Naive thymus-derived CD8-positive, alpha-beta T cell (primary cell): ENCODE results near the gene CRYL1. TPM values are rescaled to one million over a fixed set of nuclear protein-coding genes. Genes with fewer than 3 reads are reported as not detected.

ENCODE experiments used
- ATAC-seq, 2 donors: fragments of 150-1000 bp; cut with Tn5 transposase in 1 of 2; sonication (Bioruptor Pico), chemical (Tn5 transposase) in 1 of 2; 1 replicate in 1 of 2; 2 replicates in 1 of 2; pipeline ENCODE4 v1.10.0; 2021; ENCODE audit warnings: mild to moderate bottlenecking in 2 of 2, moderate library complexity in 2 of 2
- POLR2A ChIA-PET: fragments of 350-600 bp; sonication (Branson Sonifier 250); formaldehyde crosslinking; loops from one replicate; lab custom pipeline; 2021; ENCODE audit warnings: antibody characterized with exemption; lab: Charles Lee
- DNase-seq, 10 donors: peaks; one replicate each; pipeline versions ENCODE4 v3.0.0 to v3.0.0-alpha.2; 2020 to 2022
- H3K27ac Mint-ChIP-seq, 10 donors: one replicate each; pipeline ENCODE4 v1.8.0; 2020 to 2022; ENCODE audit warnings: mild to moderate bottlenecking in 10 of 10, mixed read lengths in 10 of 10, moderate library complexity in 4 of 10, inconsistent platforms in 1 of 10
- H3K27me3 Mint-ChIP-seq, 5 donors: one replicate each; pipeline ENCODE4 v1.8.0; 2021 to 2022; ENCODE audit warnings: mixed read lengths in 5 of 5
- H3K36me3 Mint-ChIP-seq, 3 donors: one replicate each; pipeline ENCODE4 v1.8.0; 2020 to 2022; ENCODE audit warnings: mixed read lengths in 3 of 3, mild to moderate bottlenecking in 2 of 3, inconsistent platforms in 1 of 3
- H3K4me1 Mint-ChIP-seq, 4 donors: one replicate each; pipeline ENCODE4 v1.8.0; 2021 to 2022; ENCODE audit warnings: mixed read lengths in 4 of 4
- H3K4me3 Mint-ChIP-seq, 10 donors: one replicate each; pipeline ENCODE4 v1.8.0; 2020 to 2022; ENCODE audit warnings: mild to moderate bottlenecking in 10 of 10, mixed read lengths in 10 of 10, moderate library complexity in 6 of 10, inconsistent platforms in 1 of 10
- H3K9me3 Mint-ChIP-seq, 9 donors: one replicate each; pipeline ENCODE4 v1.8.0; 2020 to 2022; ENCODE audit warnings: mixed read lengths in 9 of 9, mild to moderate bottlenecking in 3 of 9, inconsistent platforms in 1 of 9, moderate library complexity in 1 of 9
- polyA plus RNA-seq, 3 donors: library from polyadenylated mRNA; unstranded; fragments of 300-500 nt; fragmentation: Illumina TruSeq; gene quantifications; one replicate each; pipeline ENCODE4 v1.2.3, GENCODE V29; 2021
- total RNA-seq, 8 experiments: library from RNA in 2 of 8; stranded (reverse) in 2 of 8; gene quantifications; one replicate each; pipeline ENCODE4 v1.2.3 and lab custom pipeline; 2021 to 2026

CRYL1 gene
- total and polyA plus RNA-seq, 5 experiments from 2014 or later, result 13.5 to 38.3 (median 27.8) TPM

- Mint-ChIP-seq H3K9me3 (no peaks in the 10 kb centered on the region), H3K27me3 (no peaks in the 10 kb centered on the region), H3K36me3 (peaks cover 0 to 5% (median 0%) of the 10 kb centered on the region in 3 donors), H3K4me3 (peak overlapping the region in 1 of 10 donors; percentile 47), H3K4me1 (peaks cover 18 to 33% (median 30%) of the 10 kb centered on the region in 4 donors), H3K27ac (peak overlapping the region in 4 of 10 donors; percentile 61 to 86 (median 72))
- no peak for ATAC-seq
- no peak for DNase-seq
- POLR2A ChIA-PET, result interaction anchor here (0.6 kb wide), 1 partner anchor 10 kb away, joined by 4 read pairs; no protein-coding TSS in a partner anchor
These were observed 63.7 kb downstream of the CRYL1 start for GRCh38 chr13:20461860-20462532.

DNA sequence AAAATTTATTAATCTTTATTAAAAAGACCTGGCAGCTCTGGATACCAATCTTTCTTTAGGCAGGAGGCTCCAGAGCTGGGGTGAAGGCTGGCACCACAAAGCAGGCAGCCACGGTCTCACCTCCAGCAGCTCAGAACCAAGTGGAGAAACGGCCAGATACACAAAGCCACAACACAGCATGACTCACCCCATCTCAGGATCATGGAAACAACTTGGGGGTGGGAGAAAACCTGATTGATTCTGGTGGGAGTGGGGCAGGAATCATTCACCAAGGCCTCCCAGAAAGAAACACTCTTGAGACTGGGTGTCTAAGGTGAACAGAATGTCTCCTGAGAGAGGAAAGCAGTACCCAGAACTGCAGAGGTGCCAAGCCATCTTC lies 64.2 kb downstream of the CRYL1 start:
- no peak overlapping the region for H3K4me3 Mint-ChIP-seq
- H3K9me3 Mint-ChIP-seq, result no peaks in the 10 kb centered on the region
- DNase-seq (no peak), ATAC-seq (no peak)
- H3K4me1 Mint-ChIP-seq, result peaks cover 21 to 37% (median 33%) of the 10 kb centered on the region in 4 donors
- H3K27ac Mint-ChIP-seq, result peak overlapping the region in 4 of 10 donors; percentile 41 to 77 (median 56)
- POLR2A ChIA-PET, result no interaction called here
- peaks cover 0 to 5% (median 0%) of the 10 kb centered on the region in 3 donors for H3K36me3 Mint-ChIP-seq
- H3K27me3 Mint-ChIP-seq, result no peaks in the 10 kb centered on the region

DNA sequence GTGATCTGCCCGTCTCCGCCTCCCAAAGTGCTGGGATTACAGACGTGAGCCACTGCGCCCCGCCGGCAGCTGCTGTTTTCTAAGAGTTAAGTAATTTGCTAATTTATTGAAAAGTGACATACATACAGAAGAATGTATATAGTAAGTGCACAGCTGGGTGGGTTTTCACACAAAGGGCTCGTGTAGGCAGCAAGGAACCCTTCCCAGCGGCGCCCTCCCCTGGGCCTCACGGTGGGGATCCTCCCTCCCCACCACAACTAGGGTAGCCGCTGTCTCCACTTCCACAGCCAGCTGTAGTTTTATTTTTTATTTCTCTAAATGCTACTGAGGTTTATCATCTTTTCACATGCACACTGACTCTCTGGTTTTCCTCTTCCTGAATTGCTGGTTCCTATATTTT lies 64.9 kb downstream of the CRYL1 start:
- H3K36me3 Mint-ChIP-seq, result peaks cover 0 to 5% (median 0%) of the 10 kb centered on the region in 3 donors
- ATAC-seq (peak in 1 of 2 donors; percentile 59), DNase-seq (peak in 1 of 10 donors; percentile 12)
- peak overlapping the region in 5 of 10 donors; percentile 4 to 77 (median 61) for H3K27ac Mint-ChIP-seq
- POLR2A ChIA-PET, result no interaction called here
- peak overlapping the region in 2 of 10 donors; percentile 3 to 24 for H3K4me3 Mint-ChIP-seq
- no peaks in the 10 kb centered on the region for H3K27me3 Mint-ChIP-seq
- no peaks in the 10 kb centered on the region for H3K9me3 Mint-ChIP-seq
- peaks cover 19 to 35% (median 33%) of the 10 kb centered on the region in 4 donors for H3K4me1 Mint-ChIP-seq

DNA sequence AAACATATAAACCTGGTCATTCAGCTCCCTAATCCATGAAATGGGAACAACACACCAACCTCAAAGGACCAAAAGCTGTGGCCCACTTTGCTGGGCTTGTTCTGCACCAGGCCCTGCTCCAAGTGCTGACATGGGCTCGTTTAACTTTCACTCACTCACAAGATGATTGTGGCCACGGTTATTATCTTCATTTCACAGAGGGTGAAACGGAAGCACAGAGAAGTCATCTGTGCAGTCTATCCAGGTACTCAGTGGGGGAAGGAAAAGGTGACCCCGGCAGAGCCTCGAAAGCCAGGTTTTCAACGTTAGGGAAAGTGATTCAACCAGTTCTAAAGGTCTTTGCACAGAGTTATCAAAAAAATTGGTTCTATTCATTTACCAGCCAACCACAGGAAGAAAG lies 68.0 kb downstream of the CRYL1 start:
- Mint-ChIP-seq H3K4me3 (peak overlapping the region in 2 of 10 donors; percentile 30 to 33), H3K27ac (peak overlapping the region in 5 of 10 donors; percentile 0 to 81 (median 54)), H3K36me3 (peaks cover 0 to 14% (median 7%) of the 10 kb centered on the region in 3 donors), H3K9me3 (peaks cover 0 to 4% (median 0%) of the 10 kb centered on the region in 9 donors), H3K4me1 (peaks cover 17 to 33% (median 32%) of the 10 kb centered on the region in 4 donors), H3K27me3 (no peaks in the 10 kb centered on the region)
- ATAC-seq (no peak), DNase-seq (no peak)
- POLR2A ChIA-PET, result no interaction called here

GRCh38 chr13:20456737-20457136 lies 68.9 kb downstream of the CRYL1 start:
- Mint-ChIP-seq H3K27me3 (no peaks in the 10 kb centered on the region), H3K4me3 (no peak overlapping the region)
- POLR2A ChIA-PET, result no interaction called here

GRCh38 chr13:20451397-20451796 lies 74.3 kb downstream of the CRYL1 start:
- DNase-seq (no peak), ATAC-seq (no peak)
- H3K36me3 Mint-ChIP-seq, result peaks cover 2 to 38% (median 31%) of the 10 kb centered on the region in 3 donors
- POLR2A ChIA-PET, result no interaction called here
- peaks cover 8 to 14% (median 13%) of the 10 kb centered on the region in 4 donors for H3K4me1 Mint-ChIP-seq
- peak overlapping the region in 3 of 10 donors; percentile 1 to 51 (median 25) for H3K27ac Mint-ChIP-seq
- H3K9me3 Mint-ChIP-seq, result peaks cover 9 to 36% (median 25%) of the 10 kb centered on the region in 9 donors
- peak overlapping the region in 1 of 10 donors; percentile 16 for H3K4me3 Mint-ChIP-seq
- no peaks in the 10 kb centered on the region for H3K27me3 Mint-ChIP-seq

More at GRCh38 chr13:20456737-20457136, 68.9 kb downstream of the CRYL1 start:
- Mint-ChIP-seq H3K27ac (peak overlapping the region in 5 of 10 donors; percentile 35 to 75 (median 62)), H3K36me3 (peaks cover 2 to 14% (median 7%) of the 10 kb centered on the region in 3 donors), H3K4me1 (peaks cover 17 to 39% (median 34%) of the 10 kb centered on the region in 4 donors), H3K9me3 (peaks cover 0 to 7% (median 0%) of the 10 kb centered on the region in 9 donors)
- DNase-seq (no peak), ATAC-seq (no peak)

DNA sequence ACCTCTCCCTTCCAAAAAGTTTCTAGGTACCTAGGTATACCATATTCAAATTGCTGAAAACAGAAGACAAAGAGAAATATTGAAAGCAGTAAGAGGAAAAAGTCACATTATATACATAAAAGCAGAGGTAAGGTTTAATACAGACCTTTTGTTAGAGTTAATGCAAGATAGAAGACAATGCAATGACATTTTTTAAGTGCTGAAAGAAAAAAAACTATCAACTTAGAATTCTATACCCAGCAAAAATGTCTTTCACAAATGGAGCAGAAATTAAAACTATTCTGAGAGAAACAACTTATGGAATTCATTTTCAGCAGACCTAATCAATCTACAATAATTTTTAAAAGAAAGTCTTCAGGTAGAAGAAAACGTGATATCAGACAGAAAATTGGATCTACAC lies 77.2 kb downstream of the CRYL1 start:
- no peaks in the 10 kb centered on the region for H3K27me3 Mint-ChIP-seq
- H3K4me1 Mint-ChIP-seq, result peaks cover 8 to 14% (median 12%) of the 10 kb centered on the region in 4 donors
- no peak for ATAC-seq
- H3K36me3 Mint-ChIP-seq, result peaks cover 2 to 44% (median 24%) of the 10 kb centered on the region in 3 donors
- DNase-seq, result no peak
- H3K9me3 Mint-ChIP-seq, result peaks cover 9 to 42% (median 26%) of the 10 kb centered on the region in 9 donors
- H3K27ac Mint-ChIP-seq, result peak overlapping the region in 1 of 10 donors; percentile 38
- POLR2A ChIA-PET, result no interaction called here
- H3K4me3 Mint-ChIP-seq, result no peak overlapping the region

DNA sequence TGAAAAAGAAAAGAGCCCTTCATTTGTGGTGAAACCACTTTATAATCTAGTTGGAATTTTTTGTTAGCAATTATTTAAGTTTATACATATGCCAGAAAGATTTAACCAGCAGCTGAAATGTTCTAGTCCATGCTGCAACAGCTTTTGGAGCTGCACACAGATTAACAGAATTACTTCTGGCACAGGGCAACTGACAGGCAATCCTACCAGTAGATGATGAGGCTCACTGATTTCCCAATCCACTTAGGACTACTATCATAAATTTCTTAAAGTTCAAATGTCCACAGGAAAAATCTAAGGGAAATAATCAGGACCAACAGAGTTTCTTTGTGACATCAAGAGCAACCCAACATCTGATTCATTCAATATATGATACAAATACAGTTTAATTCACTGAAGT lies 78.8 kb downstream of the CRYL1 start:
- H3K4me3 Mint-ChIP-seq, result no peak overlapping the region
- H3K36me3 Mint-ChIP-seq, result peaks cover 1 to 44% (median 24%) of the 10 kb centered on the region in 3 donors
- no peaks in the 10 kb centered on the region for H3K27me3 Mint-ChIP-seq
- DNase-seq (no peak), ATAC-seq (no peak)
- no peak overlapping the region for H3K27ac Mint-ChIP-seq
- H3K4me1 Mint-ChIP-seq, result peaks cover 8 to 19% (median 15%) of the 10 kb centered on the region in 4 donors
- peaks cover 9 to 42% (median 24%) of the 10 kb centered on the region in 9 donors for H3K9me3 Mint-ChIP-seq
- POLR2A ChIA-PET, result interaction anchor here (0.6 kb wide), 1 partner anchor 301 kb away, joined by 3 read pairs; no protein-coding TSS in a partner anchor

GRCh38 chr13:20446405-20446804 lies 79.3 kb downstream of the CRYL1 start:
- POLR2A ChIA-PET, result interaction anchor here (0.6 kb wide), 1 partner anchor 302 kb away, joined by 3 read pairs; no protein-coding TSS in a partner anchor
- Mint-ChIP-seq H3K4me3 (no peak overlapping the region), H3K27ac (no peak overlapping the region), H3K27me3 (no peaks in the 10 kb centered on the region), H3K4me1 (peaks cover 3 to 15% (median 10%) of the 10 kb centered on the region in 4 donors), H3K9me3 (peaks cover 9 to 42% (median 22%) of the 10 kb centered on the region in 9 donors), H3K36me3 (peaks cover 0 to 41% (median 24%) of the 10 kb centered on the region in 3 donors)
- no peak for DNase-seq
- ATAC-seq, result no peak

- Mint-ChIP-seq H3K27me3 (no peaks in the 10 kb centered on the region), H3K36me3 (peaks cover 3 to 32% (median 10%) of the 10 kb centered on the region in 3 donors), H3K4me1 (peaks cover 0 to 17% (median 10%) of the 10 kb centered on the region in 4 donors), H3K27ac (peak overlapping the region in 7 of 10 donors; percentile 15 to 86 (median 52)), H3K4me3 (no peak overlapping the region), H3K9me3 (peaks cover 0 to 19% (median 10%) of the 10 kb centered on the region in 9 donors)
- no peak for ATAC-seq
- POLR2A ChIA-PET, result no interaction called here
- no peak for DNase-seq
These were observed 82.8 kb downstream of the CRYL1 start for GRCh38 chr13:20442798-20443381.

- ATAC-seq (no peak), DNase-seq (no peak)
- H3K4me1 Mint-ChIP-seq, result peaks cover 0 to 17% (median 10%) of the 10 kb centered on the region in 4 donors
- peak overlapping the region in 6 of 10 donors; percentile 16 to 86 (median 53) for H3K27ac Mint-ChIP-seq
- peaks cover 3 to 29% (median 5%) of the 10 kb centered on the region in 3 donors for H3K36me3 Mint-ChIP-seq
- H3K4me3 Mint-ChIP-seq, result no peak overlapping the region
- H3K27me3 Mint-ChIP-seq, result no peaks in the 10 kb centered on the region
- H3K9me3 Mint-ChIP-seq, result peaks cover 0 to 13% (median 8%) of the 10 kb centered on the region in 9 donors
- POLR2A ChIA-PET, result no interaction called here
These were observed 83.3 kb downstream of the CRYL1 start for GRCh38 chr13:20442375-20442774.

GRCh38 chr13:20441879-20442278 lies 83.8 kb downstream of the CRYL1 start:
- no peak overlapping the region for H3K4me3 Mint-ChIP-seq
- H3K9me3 Mint-ChIP-seq, result peaks cover 0 to 9% (median 4%) of the 10 kb centered on the region in 9 donors
- ATAC-seq (no peak), DNase-seq (no peak)
- H3K4me1 Mint-ChIP-seq, result peaks cover 0 to 17% (median 10%) of the 10 kb centered on the region in 4 donors
- peaks cover under 1 to 30% (median 3%) of the 10 kb centered on the region in 3 donors for H3K36me3 Mint-ChIP-seq
- POLR2A ChIA-PET, result no interaction called here
- H3K27me3 Mint-ChIP-seq, result no peaks in the 10 kb centered on the region
- peak overlapping the region in 6 of 10 donors; percentile 31 to 86 (median 53) for H3K27ac Mint-ChIP-seq
